Spleen (tissue), 11 donors: ENCODE results near the gene HUNK. TPM values are rescaled to one million over a fixed set of nuclear protein-coding genes. Genes with fewer than 3 reads are reported as not detected.
"Not testable (repeated sequence)": the region's sequence is repeated elsewhere in the genome, so short reads cannot be mapped to it uniquely, and the experiment has no call there.

ENCODE experiments used
- DNase-seq: peaks from one replicate; pipeline ENCODE4 v3.0.0-alpha.2; 2020
- H3K27ac ChIP-seq, 8 donors: fragments of 200-600 bp; sonication (generic) in 7 of 8; 1 replicate in 4 of 8; 2 replicates in 4 of 8; pipeline versions ENCODE4 v1.5.0 to v1.8.0; 2016 to 2021; ENCODE audit warnings: inconsistent platforms in 4 of 8, mild to moderate bottlenecking in 4 of 8, moderate library complexity in 1 of 8
- H3K27me3 ChIP-seq, 7 donors: fragments of 200-600 bp; sonication (generic) in 6 of 7; replicated peaks in 1 of 7; 1 replicate in 4 of 7; 2 replicates in 3 of 7; pipeline versions ENCODE4 v1.5.0 to v1.8.0; 2016 to 2021; ENCODE audit warnings: inconsistent platforms in 3 of 7, mild to moderate bottlenecking in 1 of 7
- H3K36me3 ChIP-seq, 6 donors: fragments of 200-600 bp; sonication (generic) in 5 of 6; 1 replicate in 4 of 6; 2 replicates in 2 of 6; pipeline versions ENCODE4 v1.5.0 to v1.8.0; 2016 to 2021; ENCODE audit warnings: inconsistent platforms in 2 of 6
- H3K4me1 ChIP-seq, 6 donors: fragments of 200-600 bp; sonication (generic) in 5 of 6; 1 replicate in 3 of 6; 2 replicates in 3 of 6; pipeline versions ENCODE4 v1.5.0 to v1.8.0; 2016 to 2021; ENCODE audit warnings: inconsistent platforms in 3 of 6
- H3K4me3 ChIP-seq, 8 donors: fragments of 200-600 bp; sonication (generic) in 7 of 8; 1 replicate in 4 of 8; 2 replicates in 4 of 8; pipeline versions ENCODE4 v1.5.0 to v1.8.0; 2016 to 2021; ENCODE audit warnings: inconsistent platforms in 4 of 8, mild to moderate bottlenecking in 4 of 8, moderate library complexity in 2 of 8
- H3K9me3 ChIP-seq, 8 donors: fragments of 200-600 bp; sonication (generic) in 7 of 8; 1 replicate in 4 of 8; 2 replicates in 4 of 8; pipeline versions ENCODE4 v1.5.0 to v1.8.0; 2016 to 2021; ENCODE audit warnings: inconsistent platforms in 4 of 8
- CTCF ChIP-seq, 11 experiments: fragments of 200-600 bp in 7 of 11; fragments of 450-650 bp in 4 of 11; sonication (generic) in 4 of 11; IDR thresholded peaks in 8 of 11; conservative IDR thresholded peaks in 3 of 11; 1 replicate in 7 of 11; 2 replicates in 4 of 11; pipeline versions ENCODE4 v1.4.0 to v1.8.0; 2016 to 2021; ENCODE audit warnings: antibody characterized with exemption in 11 of 11, inconsistent platforms in 4 of 11, mild to moderate bottlenecking in 1 of 11
- POLR2A ChIP-seq, 3 donors: fragments of 450-650 bp; IDR thresholded peaks; one replicate each; pipeline ENCODE4 v1.5.1; 2017; ENCODE audit warnings: antibody characterized with exemption in 3 of 3, mild to moderate bottlenecking in 1 of 3
- POLR2AphosphoS5 ChIP-seq, 3 donors: sonication (generic); formaldehyde crosslinking; IDR thresholded peaks; one replicate each; pipeline ENCODE4 v1.5.1; 2017; ENCODE audit warnings: antibody characterized with exemption in 3 of 3
- WGBS, 5 donors: extraction: QIAGEN DNeasy Blood & Tissue Kit in 3 of 5; methylation state at CpG; one replicate each; pipeline versions ENCODE4 v1.1.5 to v1.1.7; 2013 to 2018; 5-methylcytosine and 5-hydroxymethylcytosine counted together
- intact Hi-C: fragments of 100-400 bp; cut with DNase I; formaldehyde crosslinking; loops from one replicate; pipeline ENCODE4 v1.15.0; 2023; ENCODE audit warnings: low total_unique reads
- polyA plus RNA-seq, 3 donors: library from polyadenylated mRNA; stranded (reverse); fragments of 200-250 nt; gene quantifications; one replicate each; pipeline ENCODE4 v1.2.1, GENCODE V29; 2013
- total RNA-seq, 7 donors: library from RNA; depleted of rRNA in 3 of 7; stranded (reverse); fragments of >200 nt in 3 of 7; fragmentation: NEBNext Ultra II Directional in 4 of 7; extraction: Animal tissue kit (Norgen Biotek cat#: 25700) in 4 of 7; gene quantifications; one replicate each; pipeline versions ENCODE4 v1.1.0 to v1.2.1, GENCODE V29; 2016 to 2021
- donor health status: healthy with polysubstance abuse.
- donor health status: DM: no; HTN: no; CAD: no; lungs with moderate emphysema.
- donor health status: DM: no; HTN: no; CAD: no.
- donor health status: Bipolar disorder and iron deficiency.
- donor health status: healthy.
- donor health status: DM: no; HTN: no; CAD: no.
- donor health status: DM: yes; HTN: yes; CAD: no.

HUNK gene
- total and polyA plus RNA-seq, 10 donors, result 0.06 to 0.41 (median 0.14) TPM; not detected in 3

- H3K4me3 ChIP-seq, result no peak overlapping the region
- H3K36me3 ChIP-seq, result no peaks in the 10 kb centered on the region
- TF ChIP-seq POLR2A (IDR thresholded peaks at IDR 0.05) (no peak), CTCF (IDR thresholded peaks at IDR 0.05 in 8 of 11, conservative IDR thresholded peaks at IDR 0.05 in 3 of 11) (no peak), POLR2AphosphoS5 (IDR thresholded peaks at IDR 0.05) (no peak)
- intact Hi-C loops, result loop anchor here (5.0 kb wide), 1 partner anchor 392 kb away; no protein-coding TSS in a partner anchor
- H3K9me3 ChIP-seq, result no peaks in the 10 kb centered on the region
- H3K4me1 ChIP-seq, result peaks cover 0 to 7% (median 0%) of the 10 kb centered on the region in 6 donors
- WGBS, 5 donors, result 89 to 91% (median 91%) methylated on average over 11 of the region's 11 CpGs
- no peak for DNase-seq
- H3K27me3 ChIP-seq, result peaks cover 0 to 39% (median 4%) of the 10 kb centered on the region in 7 donors
- no peak overlapping the region for H3K27ac ChIP-seq
Measured at GRCh38 chr21:31865429-31865970, 7.3 kb upstream of the HUNK start.

GRCh38 chr21:31866077-31866511 lies 6.7 kb upstream of the HUNK start:
- Histone ChIP-seq H3K4me1 (peaks cover 0 to 7% (median 0%) of the 10 kb centered on the region in 6 donors), H3K36me3 (no peaks in the 10 kb centered on the region), H3K4me3 (no peak overlapping the region), H3K27me3 (peaks cover 0 to 39% (median 4%) of the 10 kb centered on the region in 7 donors), H3K27ac (no peak overlapping the region), H3K9me3 (no peaks in the 10 kb centered on the region)
- DNase-seq, result peak; percentile 88
- TF ChIP-seq POLR2AphosphoS5 (IDR thresholded peaks at IDR 0.05) (no peak), POLR2A (IDR thresholded peaks at IDR 0.05) (no peak), CTCF (IDR thresholded peaks at IDR 0.05 in 8 of 11, conservative IDR thresholded peaks at IDR 0.05 in 3 of 11) (peak; percentile 20 to 87 (median 76))
- WGBS, 5 donors, result 17 to 24% (median 19%) methylated on average over 15 of the region's 15 CpGs
- intact Hi-C loops, result loop anchor here (5.0 kb wide), 1 partner anchor 391 kb away; no protein-coding TSS in a partner anchor

- Histone ChIP-seq H3K4me3 (no peak overlapping the region), H3K27me3 (peaks cover 0 to 72% (median 37%) of the 10 kb centered on the region in 7 donors), H3K4me1 (peaks cover 5 to 35% (median 23%) of the 10 kb centered on the region in 6 donors), H3K9me3 (no peaks in the 10 kb centered on the region), H3K36me3 (no peaks in the 10 kb centered on the region), H3K27ac (no peak overlapping the region)
- 26 to 42% (median 34%) methylated on average over 6 of the region's 6 CpGs for WGBS, 5 donors
- intact Hi-C loops, result loop anchor here (5.0 kb wide), 1 partner anchor 388 kb away; no protein-coding TSS in a partner anchor
- no peak for DNase-seq
- TF ChIP-seq POLR2A (IDR thresholded peaks at IDR 0.05) (no peak), CTCF (IDR thresholded peaks at IDR 0.05 in 8 of 11, conservative IDR thresholded peaks at IDR 0.05 in 3 of 11) (no peak), POLR2AphosphoS5 (IDR thresholded peaks at IDR 0.05) (no peak)
Measured at GRCh38 chr21:31869750-31870149, 3.1 kb upstream of the HUNK start.

- Histone ChIP-seq H3K9me3 (no peaks in the 10 kb centered on the region), H3K27ac (no peak overlapping the region), H3K4me3 (no peak overlapping the region), H3K4me1 (peaks cover 5 to 35% (median 23%) of the 10 kb centered on the region in 6 donors), H3K36me3 (no peaks in the 10 kb centered on the region), H3K27me3 (peaks cover 0 to 79% (median 41%) of the 10 kb centered on the region in 7 donors)
- WGBS, 5 donors, result 67 to 89% (median 77%) methylated on average over 8 of the region's 8 CpGs
- intact Hi-C loops, result no loop called here
- TF ChIP-seq POLR2A (IDR thresholded peaks at IDR 0.05) (no peak), POLR2AphosphoS5 (IDR thresholded peaks at IDR 0.05) (no peak), CTCF (IDR thresholded peaks at IDR 0.05 in 8 of 11, conservative IDR thresholded peaks at IDR 0.05 in 3 of 11) (no peak)
- DNase-seq, result no peak
Measured at GRCh38 chr21:31870472-31871193, 2.2 kb upstream of the HUNK start.

- Histone ChIP-seq H3K4me1 (peaks cover 5 to 28% (median 22%) of the 10 kb centered on the region in 6 donors), H3K27me3 (peaks cover 0 to 80% (median 45%) of the 10 kb centered on the region in 7 donors)
- intact Hi-C loops, H3K36me3 ChIP-seq, H3K27ac ChIP-seq, H3K9me3 ChIP-seq, H3K4me3 ChIP-seq, DNase-seq: not testable (repeated sequence)
- 92 to 97% (median 94%) methylated on average over 14 of the region's 14 CpGs for WGBS, 5 donors
Measured at GRCh38 chr21:31871371-31871770, 1.4 kb upstream of the HUNK start.
